RCC 7860 (cell line): ENCODE measurements around the gene LRRC61.
A peak's percentile ranks its signal among the peaks of the same experiment; 100 is the strongest.
"Not testable (repeated sequence)": the region's sequence is repeated elsewhere in the genome, so short reads cannot be mapped to it uniquely, and the experiment has no call there.

Experiments used
- DNase-seq: peaks from one replicate; pipeline ENCODE4 v3.0.0-alpha.2; 2015; ENCODE audit warnings: low spot score
- FAIRE-seq: peaks from 2 replicates; lab custom pipeline; 2012; peaks lifted over from hg19 to GRCh38; lab: Jason Lieb, UNC

Gene LRRC61

DNA sequence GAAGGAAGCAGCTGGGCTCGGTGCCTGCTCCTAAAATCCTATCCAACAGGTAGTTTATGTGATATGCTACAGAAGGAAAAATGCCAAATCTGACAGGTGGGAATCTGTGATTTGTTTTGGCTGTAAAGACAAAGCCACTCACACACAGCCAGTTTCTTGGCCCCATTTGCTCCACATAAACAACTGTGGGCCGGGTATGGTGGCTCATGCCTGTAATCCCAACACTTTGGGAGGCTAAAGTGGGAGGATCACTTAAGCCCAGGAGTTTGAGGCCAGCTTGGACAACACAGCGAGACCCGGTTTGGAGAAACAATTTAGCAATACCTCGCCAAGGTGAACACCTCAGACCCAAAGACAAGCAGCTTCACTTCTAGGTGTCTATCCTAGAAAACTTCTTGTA is 16.8 kb upstream of the LRRC61 start:
- FAIRE-seq, DNase-seq: not testable (repeated sequence)

DNA sequence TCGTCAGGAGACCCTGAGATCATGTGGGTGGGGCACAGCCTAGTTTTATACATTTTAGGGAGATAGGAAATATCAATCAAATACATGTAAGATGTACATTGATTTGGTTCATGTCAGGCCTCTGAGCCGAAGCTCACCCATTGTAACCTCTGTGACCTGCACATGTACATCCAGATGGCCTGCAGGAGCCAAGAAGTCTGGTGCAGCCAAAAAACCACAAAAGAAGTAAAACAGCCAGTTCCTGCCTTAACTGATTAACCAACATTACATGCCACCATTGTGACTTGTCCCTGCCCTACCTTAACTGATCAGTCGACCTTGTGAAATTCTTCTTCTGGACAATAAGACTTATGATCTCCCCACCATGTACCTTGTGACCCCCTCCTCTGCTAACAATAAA is 16.0 kb upstream of the LRRC61 start:
- DNase-seq: peak; percentile 96
- FAIRE-seq: peak; percentile 95

DNA sequence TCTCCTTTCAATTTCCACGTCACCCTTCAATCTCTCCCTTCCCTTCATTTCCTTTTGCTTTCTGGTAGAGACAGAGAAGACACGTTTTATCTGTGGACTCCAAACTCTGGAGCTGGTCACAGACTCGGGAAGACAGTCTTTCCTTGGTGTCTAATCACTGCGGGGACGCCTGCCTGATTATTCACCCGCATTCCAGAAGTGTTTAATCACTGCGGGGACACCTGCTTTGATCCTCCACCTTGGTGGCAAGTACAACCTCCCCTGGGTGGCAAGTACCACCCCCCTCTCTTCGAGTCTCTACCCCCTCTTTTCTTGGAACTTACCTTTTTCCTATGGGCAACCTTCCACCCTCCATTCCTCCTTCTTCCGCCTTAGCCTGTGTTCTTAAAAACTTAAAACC is 15.3 kb upstream of the LRRC61 start:
- peak; percentile 93 for DNase-seq
- peak; percentile 91 for FAIRE-seq

DNA sequence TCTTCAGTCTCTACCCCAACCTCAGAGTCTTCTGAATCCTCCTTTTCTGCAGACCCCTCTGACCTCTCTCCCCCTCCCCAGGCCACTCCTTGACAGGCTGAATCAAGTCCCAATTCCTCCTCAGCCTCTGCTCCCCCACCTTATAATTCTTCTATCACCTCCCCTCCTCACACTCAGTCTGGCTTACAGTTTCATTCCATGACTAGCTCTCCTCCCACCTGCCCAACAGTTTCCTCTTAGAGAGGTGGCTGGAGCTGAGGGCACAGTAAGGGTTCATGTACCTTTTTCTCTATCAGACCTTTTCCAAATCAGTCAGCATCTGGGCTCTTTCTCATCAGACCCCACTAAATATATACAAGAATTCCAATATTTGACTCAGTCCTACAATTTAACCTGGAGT is 14.6 kb upstream of the LRRC61 start:
- FAIRE-seq: peak; percentile 4
- peak; percentile 51 for DNase-seq

DNA sequence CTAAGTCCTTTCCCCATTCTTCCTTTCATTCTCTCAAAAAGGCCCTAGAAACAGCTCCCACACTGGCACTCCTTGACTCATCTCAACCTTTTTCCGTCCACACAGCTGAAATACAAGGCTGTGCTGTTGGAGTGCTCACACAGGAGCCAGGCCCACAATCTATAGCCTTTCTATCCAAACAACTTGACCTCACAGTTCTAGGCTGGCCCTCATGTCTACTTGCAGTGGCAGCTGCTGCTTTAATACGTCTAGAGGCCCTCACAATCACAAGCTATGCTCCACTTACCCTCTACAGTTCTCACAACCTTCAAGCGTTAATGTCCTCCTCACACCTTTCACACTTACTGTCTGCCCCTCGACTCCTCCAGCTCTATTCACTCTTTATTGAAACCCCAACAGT is 12.0 kb upstream of the LRRC61 start:
- no peak for FAIRE-seq
- DNase-seq: no peak

DNA sequence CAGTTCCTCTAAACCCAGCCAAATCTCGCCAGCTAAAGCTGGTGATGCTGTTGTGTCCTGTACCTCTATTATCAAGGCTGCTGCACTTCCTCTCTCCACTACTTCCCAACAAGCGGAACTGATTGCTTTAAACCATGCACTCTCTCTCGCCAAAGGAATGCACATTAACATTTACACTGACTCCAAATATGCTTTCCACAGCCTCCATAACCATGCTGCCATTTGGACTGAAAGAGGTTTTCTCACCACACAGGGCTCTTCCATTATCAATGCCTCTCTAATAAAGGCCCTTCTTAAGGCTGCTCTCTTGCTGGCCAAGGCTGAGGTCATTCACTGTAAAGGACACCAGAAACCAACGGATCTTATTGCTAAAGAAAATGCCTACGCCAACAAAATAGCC is 11.4 kb upstream of the LRRC61 start:
- DNase-seq (peak; percentile 43), FAIRE-seq (no peak)

DNA sequence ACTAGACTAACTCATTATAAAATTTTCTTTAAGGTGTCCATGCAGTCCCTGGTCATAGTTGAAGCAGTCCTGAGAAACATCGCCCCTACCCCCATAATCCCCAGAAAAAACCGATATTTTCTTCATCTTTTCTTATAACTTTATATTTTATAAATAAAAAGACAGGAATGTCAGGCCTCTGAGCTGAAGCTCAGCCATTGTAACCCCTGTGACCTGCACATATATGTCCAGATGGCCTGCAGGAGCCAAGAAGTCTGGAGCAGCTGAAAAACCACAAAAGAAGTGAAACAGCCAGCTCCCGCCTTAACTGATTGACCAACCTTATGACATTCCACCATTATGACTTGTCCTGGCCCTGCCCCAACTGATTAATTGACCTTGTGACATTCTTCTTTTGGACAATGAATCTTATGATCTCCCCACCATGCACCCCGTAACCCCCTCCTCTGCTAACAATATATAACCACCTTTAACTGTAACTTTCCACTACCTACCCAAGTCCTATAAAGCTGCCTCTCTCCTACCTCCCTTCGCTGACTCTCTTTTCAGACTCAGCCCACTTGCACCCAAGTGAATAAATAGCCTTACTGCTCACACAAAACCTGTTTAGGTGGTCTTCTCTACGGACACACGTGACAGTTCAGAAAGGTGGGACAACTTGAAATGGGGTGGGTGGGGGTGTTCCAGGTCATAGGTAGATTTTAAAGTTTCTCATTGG is 10.3 kb upstream of the LRRC61 start:
- FAIRE-seq: peak; percentile 99
- DNase-seq: peak; percentile 98

DNA sequence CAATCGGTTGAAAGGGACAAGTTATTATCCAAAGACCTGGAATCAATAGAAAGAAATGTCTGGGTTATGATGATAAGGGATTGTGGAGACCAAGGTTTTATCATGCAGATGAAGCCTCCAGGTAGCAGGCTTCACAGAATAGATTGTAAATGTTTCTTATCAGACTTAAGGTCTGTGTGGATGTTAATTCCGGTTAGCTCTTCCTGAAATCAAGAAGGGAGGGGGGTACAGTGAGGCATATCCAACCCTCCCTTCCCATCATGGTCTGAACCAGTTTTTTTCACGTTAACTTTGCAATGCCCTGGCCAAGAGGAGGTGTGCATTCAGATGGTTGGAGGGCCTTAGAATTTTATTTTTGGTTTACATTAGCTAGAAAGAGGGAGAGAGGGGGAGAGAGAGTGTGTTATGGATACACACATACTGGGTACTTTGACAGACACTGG is 9.8 kb upstream of the LRRC61 start:
- DNase-seq (peak; percentile 58), FAIRE-seq (no peak)

DNA sequence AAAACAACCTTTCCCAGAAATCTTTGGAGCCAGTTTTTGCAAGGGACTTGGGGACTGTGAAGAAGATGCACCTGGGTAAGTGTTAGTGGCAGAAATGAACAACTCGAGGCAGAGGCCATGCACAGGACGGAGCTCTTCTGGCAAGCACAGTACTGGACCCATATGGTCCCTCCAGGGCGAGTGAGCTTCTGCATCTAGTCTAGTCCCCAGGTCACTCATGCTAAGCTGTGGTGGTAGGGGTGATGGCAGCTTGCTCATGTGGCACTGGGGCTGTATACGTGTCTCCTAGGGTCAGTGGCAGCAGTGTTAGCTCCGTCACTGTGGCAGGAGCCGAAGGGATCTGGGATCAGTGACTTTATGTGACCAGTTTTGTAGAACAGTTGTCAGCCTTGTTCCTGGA is 9.3 kb upstream of the LRRC61 start:
- no peak for DNase-seq
- FAIRE-seq: no peak

DNA sequence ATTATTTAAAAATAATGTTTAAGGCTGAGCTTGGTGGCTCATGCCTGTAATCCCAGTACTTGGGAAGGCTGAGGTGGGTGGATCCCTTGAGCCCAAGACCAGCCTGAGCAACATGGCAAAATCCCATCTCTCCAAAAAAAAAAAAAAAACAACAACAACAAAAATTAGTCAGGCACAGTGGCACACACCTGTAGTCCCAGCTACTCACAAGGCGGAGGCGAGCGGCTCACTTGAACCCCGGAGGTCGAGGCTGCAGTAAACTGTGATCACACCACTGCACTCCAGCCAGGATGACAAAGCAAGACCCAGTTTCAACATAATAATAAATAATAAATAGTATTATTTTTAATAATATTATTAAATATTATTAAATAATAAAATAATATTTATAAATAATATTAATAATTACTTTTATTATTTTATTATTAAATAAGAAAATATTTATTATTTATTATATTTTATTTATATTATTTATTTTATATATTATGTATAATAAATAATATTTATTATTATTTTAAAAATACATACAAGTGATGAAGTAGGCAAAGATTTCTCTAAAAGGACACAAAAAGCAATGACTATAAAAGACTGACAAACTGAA is 8.4 kb upstream of the LRRC61 start:
- FAIRE-seq: peak; percentile 98
- DNase-seq: no peak

DNA sequence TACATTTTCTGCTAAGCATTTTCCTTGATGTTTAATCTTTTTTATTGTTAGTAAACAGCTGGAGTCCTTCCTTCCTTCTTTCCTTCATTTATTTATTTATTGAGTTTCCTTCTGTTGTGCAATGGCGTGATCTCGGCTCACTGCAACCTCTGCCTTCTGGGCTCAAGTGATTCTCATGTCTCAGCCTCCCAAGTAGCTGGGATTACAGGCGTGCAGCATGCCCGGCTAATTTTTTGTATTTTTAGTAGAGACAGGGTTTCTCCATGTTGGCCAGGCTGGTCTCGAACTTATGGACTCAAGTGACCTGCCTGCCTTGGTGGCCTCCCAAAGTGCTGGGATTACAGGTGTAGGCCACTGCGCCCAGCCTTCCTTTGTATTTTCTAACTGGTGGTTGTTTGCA is 6.2 kb upstream of the LRRC61 start:
- FAIRE-seq: not testable (repeated sequence)

DNA sequence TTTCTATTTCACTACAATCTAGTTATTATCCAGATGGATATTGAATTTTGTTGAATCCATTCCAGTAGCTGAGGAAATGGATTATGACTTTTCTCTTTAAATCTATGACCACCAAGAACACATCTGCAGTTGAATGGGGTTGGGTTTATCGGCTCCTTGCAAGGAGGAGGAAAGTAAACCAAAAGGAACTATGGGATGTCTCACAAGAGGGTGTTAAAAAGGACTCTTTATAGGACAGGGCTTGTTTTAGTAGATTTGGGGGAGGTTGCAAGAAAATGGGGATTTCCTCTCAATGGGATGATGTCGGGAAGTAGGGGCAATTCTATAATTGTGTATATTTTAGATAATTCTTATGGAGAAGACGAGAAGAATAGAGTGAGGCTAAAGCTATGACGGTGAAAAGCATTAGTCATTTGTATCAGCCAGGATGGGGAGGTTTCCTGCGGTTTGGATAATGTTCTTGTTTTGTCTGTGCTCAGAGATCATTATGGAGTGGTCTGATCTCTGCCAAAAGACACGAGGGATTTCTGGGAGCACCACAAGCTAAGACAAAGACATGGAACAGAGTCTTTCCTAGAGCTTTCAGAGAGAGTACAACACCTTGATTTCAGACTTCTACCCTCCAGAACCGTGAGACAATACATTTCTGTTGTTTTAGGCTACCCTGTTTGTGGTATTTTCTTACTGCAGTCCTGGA is 5.3 kb upstream of the LRRC61 start:
- FAIRE-seq: peak; percentile 97

More for the DNA sequence above, 6.2 kb upstream of the LRRC61 start:
- not testable (repeated sequence) for DNase-seq

DNA sequence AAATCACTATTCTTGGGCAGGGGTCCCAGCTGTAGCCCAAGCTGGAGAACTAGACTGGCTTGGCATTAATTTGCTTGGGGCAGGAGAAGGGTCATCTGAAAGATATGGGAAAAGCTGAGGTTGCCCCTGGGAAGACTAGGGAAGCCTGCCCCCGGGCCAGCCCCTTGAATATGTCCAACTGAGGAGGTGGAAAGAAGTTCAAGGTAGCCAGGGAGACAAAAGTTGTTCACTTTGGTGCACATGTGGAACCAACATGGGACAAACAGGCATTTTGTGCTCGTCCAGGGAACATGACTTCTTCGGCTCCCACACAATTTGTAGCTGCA is 1.4 kb upstream of the LRRC61 start:
- DNase-seq (no peak), FAIRE-seq (no peak)

More for the DNA sequence above, 5.3 kb upstream of the LRRC61 start:
- DNase-seq: peak; percentile 91

DNA sequence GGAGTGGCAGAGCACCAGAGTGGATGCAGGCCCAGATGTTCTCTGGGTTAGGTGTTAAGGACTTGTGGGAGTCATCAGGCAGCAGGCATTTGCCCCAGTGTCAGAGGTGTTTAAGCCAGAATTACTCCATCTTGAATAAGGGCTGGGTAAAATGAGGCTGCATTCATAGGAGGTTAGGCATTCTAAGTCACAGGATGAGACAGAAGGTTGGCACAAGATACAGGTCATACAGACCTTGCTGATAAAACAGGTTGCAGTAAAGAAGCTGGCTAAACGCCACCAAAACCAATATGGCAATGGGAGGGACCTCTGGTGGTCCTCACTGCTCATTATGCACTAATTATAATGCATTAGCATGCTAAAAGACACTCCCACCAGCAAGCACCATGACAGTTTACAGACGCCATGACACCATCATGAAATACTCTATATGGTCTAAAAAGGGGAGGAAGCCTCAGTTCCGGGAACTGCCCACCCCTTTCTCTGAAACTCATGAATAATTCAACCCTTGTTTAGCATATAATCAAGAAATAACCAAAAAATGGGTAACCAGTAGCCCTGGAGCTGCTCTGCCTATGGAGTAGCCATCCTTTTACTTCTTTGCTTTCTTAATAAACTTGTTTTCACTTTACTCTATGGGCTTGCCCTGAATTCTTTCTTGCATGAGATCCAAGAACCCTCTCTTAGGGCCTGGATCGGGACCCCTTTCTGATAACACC is 882 bp upstream of the LRRC61 start:
- peak; percentile 71 for DNase-seq
- peak; percentile 56 for FAIRE-seq

DNA sequence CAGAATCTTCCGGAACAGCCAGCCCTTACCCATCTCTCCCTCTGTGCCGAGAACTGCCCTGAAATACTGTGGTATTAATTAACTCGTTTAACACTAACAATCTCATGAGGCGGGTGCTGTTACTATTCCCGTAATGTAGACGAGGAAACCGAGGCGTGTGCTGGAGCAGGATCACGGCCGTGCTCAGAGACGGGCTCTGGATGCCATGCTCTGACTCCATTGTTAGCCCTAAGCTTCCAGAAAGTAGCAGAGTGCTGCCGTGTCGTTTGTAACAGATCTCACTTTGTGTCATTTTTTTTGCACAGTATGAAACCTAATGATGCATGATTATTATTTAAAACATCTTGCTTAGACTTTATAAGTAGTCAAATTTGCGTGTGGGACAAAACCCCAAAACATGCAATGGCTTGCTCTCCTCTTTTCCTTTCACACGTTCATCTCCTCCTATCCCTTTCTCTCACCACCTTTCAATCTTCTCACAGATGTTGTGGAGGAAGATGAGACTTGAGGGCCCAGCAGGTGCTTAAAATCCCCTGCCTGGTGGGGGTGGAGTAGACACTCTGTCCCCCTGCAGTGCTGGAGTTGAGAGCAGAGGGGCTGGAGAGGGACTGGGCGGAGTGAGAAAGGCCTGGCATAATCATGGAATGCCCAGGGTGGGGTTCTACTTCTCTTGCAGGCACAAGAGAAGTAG is 672 bp downstream of the LRRC61 start:
- no peak for FAIRE-seq
- peak; percentile 65 for DNase-seq

DNA sequence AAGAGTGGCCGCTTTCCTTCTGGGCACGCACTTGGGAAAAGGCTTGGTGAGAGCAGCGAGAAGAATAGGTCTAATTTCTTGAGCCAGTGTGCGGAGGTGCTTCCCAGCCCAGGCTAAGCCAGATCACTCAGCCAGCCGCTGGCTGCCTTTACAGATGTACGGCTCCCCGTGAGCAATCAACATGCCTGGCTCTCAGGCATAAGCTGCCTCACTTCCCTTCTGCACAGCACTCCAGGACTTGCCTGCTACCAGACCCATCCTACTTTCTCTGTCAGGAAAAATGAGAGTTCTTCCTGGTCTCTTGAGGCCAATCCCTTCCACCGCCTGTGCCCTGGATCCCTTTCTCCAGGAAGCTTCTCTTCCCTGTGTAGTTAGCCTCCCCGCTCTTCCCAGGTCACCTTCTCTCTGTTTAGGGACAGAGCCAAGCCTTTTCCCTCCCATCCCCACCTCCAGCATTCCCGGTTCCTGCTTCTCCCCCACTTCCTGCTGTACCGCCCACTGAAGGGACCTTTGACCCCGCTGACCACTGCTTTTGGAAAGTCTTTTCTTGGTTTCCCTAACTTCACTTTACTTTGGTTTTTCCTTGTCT is 1.3 kb downstream of the LRRC61 start:
- FAIRE-seq (peak; percentile 60), DNase-seq (peak; percentile 66)

DNA sequence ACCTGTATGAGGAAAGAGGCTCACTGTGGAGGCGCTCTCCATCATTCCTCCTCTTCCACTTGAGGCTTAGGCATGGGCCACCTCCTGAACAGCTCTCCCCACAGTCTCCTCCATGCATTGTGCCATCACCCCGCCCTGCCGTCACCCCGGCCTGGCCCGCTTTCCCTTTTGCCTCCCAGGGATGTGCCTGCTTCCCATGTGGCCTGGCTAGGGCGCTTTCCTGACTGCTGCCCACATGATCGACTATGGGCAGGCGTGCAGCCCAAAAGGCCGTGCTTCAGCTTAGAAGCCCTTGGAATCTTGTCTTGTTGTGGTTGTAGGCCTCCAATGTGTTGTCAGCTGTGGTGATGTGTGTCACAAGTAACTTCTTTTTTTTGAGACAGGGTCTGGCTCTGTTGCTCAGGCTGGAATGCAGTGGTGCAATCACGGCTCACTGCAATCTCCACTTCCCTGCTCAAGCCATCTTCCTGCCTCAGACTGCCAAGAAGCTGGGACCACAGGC is 2.0 kb downstream of the LRRC61 start:
- peak; percentile 46 for DNase-seq

DNA sequence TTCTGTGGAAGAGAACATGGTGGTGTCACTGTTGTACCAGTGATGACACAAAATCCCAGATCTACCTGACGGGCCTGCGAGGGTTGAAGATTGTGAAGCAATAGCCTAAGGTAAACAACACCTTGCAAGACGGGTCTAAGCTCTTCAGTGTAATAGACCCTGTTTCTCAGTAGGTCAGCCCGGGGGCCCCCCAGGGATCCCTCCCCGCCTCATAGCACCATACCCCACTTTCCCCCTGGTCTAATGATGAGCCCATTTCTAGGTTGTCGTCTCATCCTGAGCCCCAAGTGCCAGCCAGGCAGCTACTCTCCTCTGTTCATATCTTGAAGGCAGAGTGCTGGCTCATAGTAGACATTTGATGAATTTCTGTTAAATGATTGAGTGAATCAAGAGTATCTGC is 2.7 kb downstream of the LRRC61 start:
- FAIRE-seq: no peak
- no peak for DNase-seq

More for the DNA sequence above, 2.0 kb downstream of the LRRC61 start:
- FAIRE-seq: no peak

DNA sequence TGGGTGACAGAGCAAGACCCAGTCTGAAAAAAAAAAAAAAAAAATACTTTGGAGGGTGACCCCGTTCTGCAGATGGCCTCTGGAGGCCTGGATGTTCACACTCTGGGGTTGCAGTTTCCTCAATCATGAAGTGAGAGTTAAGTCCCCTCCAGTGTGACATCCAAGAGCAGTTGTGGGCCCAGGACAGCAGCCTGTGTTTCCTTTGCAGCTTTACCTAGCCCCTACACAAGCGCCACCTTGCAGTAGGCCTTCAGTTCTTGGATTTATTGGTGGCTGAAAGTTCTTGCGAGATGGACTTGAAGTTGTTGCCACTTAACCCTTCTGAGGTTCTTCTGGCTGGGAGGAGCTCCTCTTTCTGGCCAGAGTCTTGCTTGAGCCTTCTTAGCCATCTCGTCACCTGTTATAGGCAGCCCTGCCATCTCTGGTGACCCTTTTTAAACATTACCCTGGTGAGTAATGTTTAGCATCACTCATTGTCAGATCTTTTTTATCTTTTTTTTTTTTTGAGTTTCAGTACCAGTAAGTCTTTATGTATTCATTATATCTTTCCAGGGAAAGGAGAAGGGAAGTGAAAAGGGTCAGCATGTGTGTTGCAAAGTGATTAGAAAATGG is 3.6 kb downstream of the LRRC61 start:
- FAIRE-seq: peak; percentile 90

DNA sequence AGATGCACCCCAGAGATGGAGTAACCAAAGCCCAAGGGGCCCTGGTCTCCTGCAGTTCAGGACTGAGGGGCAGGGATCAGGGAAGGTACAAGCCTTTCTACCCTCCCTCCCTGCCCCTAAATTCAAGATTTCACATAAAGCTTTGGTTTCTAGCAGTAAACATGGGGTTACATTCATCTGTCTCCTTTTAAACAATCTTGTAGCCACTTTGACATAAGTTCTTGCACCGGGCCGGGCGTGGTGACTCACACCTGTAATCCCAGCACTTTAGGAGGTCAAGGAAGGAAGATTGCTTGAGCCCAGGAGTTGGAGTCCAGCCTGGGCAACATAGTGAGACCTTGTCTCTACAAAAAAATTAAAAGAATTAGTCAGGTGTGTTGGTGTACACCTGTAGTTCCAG is 4.2 kb downstream of the LRRC61 start:
- DNase-seq (no peak), FAIRE-seq (no peak)

More for the DNA sequence above, 3.6 kb downstream of the LRRC61 start:
- DNase-seq: peak; percentile 69
